Right hindlimb (tissue), 1 donor: ENCODE results near the gene CDKN1C.
A peak's percentile ranks its signal among the peaks of the same experiment; 100 is the strongest.

ENCODE experiments used
- DNase-seq: peaks from one replicate; pipeline ENCODE4 v3.0.0-alpha.2; 2018

Gene CDKN1C

GRCh38 chr11:2904153-2905052, 18.8 kb upstream of the CDKN1C start:
- DNase-seq: no peak

- DNase-seq: no peak
Observed at GRCh38 chr11:2903672-2904011, 18.1 kb upstream of the CDKN1C start.

GRCh38 chr11:2902784-2903671, 17.5 kb upstream of the CDKN1C start:
- no peak for DNase-seq

DNA sequence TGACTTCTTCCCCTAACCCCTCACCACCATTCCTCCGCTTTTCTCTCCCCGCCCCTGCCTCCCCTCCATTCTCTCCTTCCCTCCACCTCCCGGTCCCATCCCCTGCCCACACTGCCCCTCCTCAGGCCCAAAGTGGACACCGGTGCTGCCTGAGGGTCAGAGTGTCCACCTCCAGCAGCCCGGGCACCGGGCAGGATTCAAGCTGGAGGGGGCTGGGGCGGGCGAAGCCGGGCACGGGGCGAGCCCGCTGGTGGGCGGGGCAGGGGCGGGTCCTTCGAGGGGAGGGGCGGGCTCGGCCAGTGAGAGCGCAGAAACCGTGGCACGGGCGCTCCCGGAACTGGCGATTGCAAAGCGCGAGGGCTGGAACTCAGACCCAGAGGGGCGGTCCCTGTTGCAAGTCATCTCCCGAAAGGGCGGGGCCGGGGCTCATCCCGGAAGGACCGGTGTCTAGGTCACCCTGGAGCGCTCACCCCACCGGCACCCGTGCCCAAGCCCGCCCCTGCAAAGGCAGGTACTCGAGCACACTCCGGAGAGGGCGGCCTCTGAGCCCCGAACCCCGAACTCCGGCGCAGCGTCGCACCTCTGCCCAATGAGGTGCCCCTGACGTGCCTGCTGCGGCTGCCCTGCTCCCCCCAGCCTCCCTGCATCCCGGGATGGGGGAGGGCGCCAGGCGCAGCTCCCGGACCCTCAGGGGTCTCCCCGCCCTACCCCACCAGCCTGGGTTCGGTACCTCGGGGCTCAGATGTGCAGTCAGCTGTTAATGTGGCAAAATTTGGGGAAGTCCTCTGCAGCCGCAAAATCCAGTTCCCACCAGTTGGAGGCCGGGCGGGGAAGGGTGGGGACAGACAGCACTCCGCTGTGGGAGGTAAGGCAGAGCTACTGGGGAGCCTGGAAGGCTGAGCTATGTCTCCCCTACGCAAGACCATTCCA, 16.5 kb upstream of the CDKN1C start:
- peak; percentile 92 for DNase-seq

DNA sequence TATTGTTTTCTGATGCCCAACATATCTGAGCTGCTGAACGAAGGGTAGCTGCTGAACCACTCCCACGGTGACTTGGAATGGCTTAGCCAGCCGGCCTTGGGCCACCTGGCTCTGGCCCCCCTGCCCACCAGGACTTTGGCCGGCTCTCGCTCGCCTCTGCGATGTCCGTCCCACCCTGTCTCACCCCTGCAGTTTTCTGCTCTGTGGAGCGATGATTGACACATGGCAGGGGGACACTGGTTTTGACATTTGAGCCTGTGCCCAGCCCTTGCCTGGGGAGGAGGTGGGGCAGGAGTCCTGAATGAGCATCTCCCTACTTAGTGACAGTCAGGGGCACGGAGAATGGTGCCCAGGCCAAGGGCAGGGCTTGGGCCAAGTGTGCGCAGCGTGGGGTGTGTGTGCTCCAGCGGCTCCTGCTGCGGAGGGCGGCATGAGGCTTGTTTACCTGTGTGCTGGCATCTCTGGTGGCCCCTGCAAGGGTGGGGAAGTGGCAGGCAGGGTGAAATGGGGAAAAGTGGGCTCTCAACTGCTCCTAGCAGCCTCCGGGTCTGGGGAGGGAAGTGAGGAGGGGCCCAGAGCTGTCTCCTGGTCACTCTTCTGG, 15.7 kb upstream of the CDKN1C start:
- DNase-seq: no peak

- DNase-seq: no peak
Observed at GRCh38 chr11:2899080-2899783, 13.7 kb upstream of the CDKN1C start.

- no peak for DNase-seq
Observed at GRCh38 chr11:2898366-2899079, 12.9 kb upstream of the CDKN1C start.

DNA sequence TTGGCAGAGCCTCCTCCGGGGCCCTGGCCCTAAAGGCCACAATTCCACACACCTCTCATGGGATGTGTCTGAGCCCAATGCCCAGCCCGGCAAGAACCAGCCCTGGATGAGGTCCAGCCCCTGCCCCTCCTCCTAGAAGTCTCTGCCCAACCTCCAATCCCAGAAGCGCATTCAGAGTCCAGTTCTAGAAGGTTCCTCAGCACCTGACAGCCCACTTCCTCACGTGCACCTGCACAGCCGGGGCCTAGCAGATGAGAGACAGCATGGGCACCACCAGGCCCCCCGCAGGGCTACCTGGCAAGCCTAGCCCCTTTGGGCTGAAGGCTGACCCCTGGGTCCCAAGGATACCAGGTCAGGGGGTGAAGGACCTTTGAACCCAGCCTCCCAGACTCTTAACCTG, 11.5 kb upstream of the CDKN1C start:
- no peak for DNase-seq

GRCh38 chr11:2896047-2896446, 10.5 kb upstream of the CDKN1C start:
- DNase-seq: no peak

DNA sequence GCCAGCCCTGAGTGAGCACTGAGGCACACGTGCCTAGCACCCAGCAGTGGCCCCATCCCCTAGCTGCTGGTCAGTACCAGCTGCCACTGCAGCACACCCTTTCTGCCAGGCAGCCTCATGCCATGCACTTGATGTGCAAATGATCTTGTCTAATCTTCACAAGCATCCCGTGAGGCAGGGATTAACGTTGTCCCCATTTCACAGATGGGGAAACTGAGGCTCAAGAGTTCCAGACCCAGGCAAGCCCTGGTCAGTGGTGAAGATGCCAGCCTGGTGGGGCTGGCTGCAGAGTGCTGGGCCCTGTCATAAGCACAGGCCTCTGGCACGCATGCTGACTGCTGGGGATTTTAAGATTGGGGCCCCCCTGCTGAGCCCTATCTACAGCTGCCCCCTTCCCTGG, 8.4 kb upstream of the CDKN1C start:
- no peak for DNase-seq

GRCh38 chr11:2892967-2893528, 7.5 kb upstream of the CDKN1C start:
- DNase-seq: no peak

DNA sequence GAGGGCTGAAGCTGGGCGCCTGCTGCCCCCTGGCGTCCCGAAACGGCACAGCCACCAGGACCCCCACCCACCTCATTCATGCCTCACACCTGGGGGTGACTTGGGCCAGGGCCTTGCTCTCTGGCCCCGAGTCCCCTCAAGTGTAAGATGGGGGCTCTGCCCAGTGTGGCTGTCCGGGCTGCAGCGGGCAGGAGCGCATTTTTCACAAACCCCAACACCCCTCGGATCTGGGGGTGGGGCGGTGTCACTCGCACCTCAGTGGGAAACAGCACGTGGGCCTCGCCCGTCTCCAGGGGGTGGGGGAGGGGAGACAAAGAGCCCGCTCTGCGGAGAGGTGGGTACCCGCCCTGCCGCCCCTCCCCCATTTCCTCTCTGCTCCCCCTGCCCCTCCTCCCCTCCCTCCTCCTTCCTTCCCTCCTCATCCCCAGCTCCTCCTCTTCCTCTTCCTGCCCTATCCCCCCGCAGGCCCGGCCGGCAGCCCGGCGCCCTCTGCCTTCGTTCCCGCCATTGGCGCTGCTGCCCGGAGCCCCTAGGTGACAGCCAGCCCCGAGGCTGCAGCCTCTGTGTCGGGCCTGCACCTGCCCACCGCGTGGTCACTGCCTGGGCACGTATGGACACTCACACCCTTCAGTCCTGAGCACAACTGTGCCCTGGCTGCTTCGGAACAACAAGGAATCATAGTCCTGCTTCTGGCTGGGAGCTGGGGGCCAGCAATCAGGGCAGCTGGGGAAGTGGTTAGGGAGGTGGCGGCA, 6.8 kb upstream of the CDKN1C start:
- DNase-seq: peak; percentile 83

GRCh38 chr11:2891326-2892214, 6.0 kb upstream of the CDKN1C start:
- DNase-seq: peak; percentile 86

DNA sequence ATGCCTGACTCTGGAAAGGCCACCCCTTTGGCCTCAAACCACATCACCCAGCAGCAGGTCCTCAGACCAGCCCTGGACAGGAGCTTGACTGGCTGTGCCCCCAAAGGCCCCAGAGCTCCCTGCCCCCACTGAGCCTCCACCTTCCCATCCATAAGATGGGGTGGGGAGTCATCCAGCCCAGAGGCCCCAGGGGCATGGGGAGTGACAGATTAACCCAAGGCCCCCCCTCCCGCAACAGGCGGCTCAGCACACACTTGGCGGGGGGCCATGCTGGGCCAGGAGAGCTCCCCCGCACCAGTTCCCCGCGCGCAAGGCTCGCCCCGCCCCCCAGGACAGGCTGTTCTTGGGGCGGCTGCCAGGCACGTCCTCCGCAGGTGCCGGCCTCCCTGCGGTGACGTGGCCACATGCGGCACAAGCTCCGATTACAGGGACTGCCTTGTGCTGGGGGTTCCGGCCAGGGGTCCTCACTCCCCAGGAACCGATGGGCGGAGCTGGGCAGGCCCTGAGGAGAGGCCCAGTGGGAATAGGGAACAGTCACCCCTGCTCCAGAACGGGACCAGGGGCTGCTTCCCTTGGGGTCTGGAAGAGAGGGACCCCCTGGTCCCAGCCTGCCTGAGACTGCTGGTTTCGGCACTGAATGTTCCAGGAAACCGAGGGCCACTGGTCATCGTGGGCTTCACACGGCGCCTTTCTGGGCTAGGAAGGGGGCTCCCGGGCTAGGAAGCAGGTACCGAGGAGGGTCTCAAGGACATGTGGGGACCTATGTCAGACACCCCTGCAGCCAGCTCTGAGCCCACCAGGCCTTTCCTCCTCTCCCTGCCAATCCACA, 5.1 kb upstream of the CDKN1C start:
- peak; percentile 93 for DNase-seq

DNA sequence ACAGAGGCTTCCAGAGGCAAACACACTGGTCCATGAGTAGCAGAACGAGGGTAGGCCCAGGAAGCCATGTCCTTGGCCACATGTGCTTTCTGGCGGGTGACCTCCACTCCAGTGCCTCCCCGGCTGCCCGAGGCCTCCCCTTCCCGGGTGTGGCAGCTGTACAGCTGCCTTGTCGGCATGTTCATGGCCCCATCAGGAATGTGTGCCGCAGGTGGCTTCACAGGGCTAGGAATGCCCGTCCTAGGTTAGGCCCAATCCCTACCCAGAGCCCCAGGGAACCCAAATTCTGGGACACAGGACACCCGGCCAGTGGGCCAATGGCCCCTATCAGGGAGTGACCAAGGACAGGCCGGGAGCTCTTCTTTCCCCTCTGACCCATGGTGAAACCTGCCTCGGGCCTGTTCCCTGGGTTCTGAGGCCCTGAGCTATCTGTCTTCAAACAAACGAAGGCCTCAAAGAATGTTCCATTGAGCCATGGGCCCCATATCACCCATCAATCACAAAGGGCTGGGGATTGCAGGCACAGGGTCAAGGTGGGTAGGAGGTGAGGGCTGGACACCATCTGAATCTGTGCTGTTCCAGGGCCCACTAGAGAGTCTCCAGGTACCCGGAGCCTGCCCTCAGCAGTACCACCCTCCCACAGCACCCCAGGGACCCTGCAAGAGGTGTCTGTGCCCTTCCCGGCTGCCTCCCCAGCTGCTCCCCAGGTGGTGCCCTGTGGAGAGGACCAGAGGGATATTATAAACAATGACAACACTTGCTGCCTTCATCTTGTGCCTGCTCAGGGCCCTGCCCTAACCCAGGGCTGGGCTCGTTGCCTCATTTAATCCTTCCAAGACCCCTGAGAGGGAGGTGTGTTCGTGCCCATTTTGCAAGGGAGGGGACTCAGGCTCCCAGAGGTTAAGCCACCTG, 4.0 kb upstream of the CDKN1C start:
- DNase-seq: no peak

GRCh38 chr11:2888266-2888968, 2.8 kb upstream of the CDKN1C start:
- DNase-seq: peak; percentile 92
